Measurements from ENCODE around the gene ACLY. TPM values are rescaled to one million over a fixed set of nuclear protein-coding genes. Genes with fewer than 3 reads are reported as not detected.

ACLY gene
- total RNA-seq, 2 experiments from 2014 or later = 102 to 222 TPM

DNA sequence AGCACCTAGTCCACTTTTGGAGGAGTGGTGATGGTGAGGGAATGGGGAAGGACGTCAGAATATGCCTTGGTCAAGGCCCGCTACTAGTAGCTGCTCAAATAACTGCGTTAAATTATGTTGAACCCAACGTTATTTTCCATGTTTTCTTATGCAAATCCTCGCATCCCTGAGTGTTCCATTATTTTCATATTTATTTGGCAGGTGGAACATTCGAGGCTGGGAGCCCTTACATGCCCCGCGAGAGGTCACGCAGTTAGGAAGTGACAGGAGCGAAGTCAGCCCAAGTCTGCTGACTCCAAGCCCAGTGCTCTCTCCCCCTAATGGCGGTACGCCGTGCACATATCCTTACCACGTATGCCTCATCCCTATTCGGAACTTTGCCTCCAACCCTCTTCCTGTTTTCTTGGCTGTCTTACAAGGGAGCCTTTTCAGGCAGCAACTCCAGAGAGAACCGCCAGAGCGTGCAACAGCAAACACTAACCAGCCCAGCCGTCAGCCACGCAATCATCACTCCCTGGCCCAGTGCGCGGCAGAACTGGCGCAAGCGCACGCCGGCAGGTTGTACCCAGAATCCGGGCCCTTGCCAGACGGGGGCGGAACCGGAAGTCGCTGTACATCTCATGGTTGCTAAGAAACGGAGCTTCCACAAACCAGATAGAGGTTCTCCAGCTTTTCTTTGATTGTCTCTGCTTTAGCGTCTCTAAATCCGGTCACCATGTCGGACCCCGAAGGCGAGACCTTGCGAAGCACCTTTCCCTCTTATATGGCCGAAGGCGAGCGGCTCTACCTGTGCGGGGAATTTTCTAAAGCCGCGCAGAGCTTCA lies 11.5 kb upstream of the ACLY start, which contains the start of gene ODAD4:
ODAD4 (plus strand) TSS at position 609 of the 824 bp plus-strand sequence; CDS start at position 716, 107 bp downstream.
- Histone ChIP-seq H3K9me2 (ENCODE audit: insufficient read depth, low read length) (no peaks in the 10 kb centered on the region), H2AFZ (ENCODE audit: low read length) (peak within 1 kb of the TSS; percentile 82), H3K4me2 (ENCODE audit: low read length) (peak within 1 kb of the TSS; percentile 91), H3K79me2 (ENCODE audit: insufficient read depth, low read depth, low read length) (peaks cover 7% of the 10 kb centered on the region; the same call in 1 of the 2 replicates), H4K20me1 (ENCODE audit: insufficient read depth, low read length) (no peaks in the 10 kb centered on the region), H3K4me3 (ENCODE audit: low read depth, low read length, poor library complexity, severe bottlenecking) (peak within 1 kb of the TSS; percentile 71), H3K36me3 (ENCODE audit: insufficient read depth, low read length) (no peaks in the 10 kb centered on the region), H3K9me3 (ENCODE audit: low read length) (no peaks in the 10 kb centered on the region), H3K4me1 (ENCODE audit: insufficient read depth, low read length, poor library complexity, severe bottlenecking) (peaks cover 21% of the 10 kb centered on the region), H3K27ac (ENCODE audit: low read depth, low read length, poor library complexity, severe bottlenecking) (peak within 1 kb of the TSS; percentile 34)
- BruUV-seq (replicated peaks) = TSS peak; percentile 98
- intact Hi-C loops (cut with micrococcal nuclease; ENCODE audit: unreplicated experiment) = no loop called here
- peak; percentile 95 for DNase-seq (ENCODE audit: low spot score)
- ChIA-PET CTCF (ENCODE audit: unreplicated experiment) (interaction anchor here (0.6 to 1.1 kb wide), 2 partner anchors 32 to 183 kb away, joined by 3 to 4 read pairs; no protein-coding TSS in a partner anchor), POLR2A (interaction anchor here (0.8 to 1.3 kb wide), 3 partner anchors 9 to 41 kb away, joined by 3 to 4 read pairs (median 3); no protein-coding TSS in a partner anchor)
- no peak for TF ChIP-seq EZH2phosphoT487 (IDR thresholded peaks at IDR 0.05; ENCODE audit: borderline replicate concordance, low read depth, low read length)
- TF ChIP-seq, protein P1, sequence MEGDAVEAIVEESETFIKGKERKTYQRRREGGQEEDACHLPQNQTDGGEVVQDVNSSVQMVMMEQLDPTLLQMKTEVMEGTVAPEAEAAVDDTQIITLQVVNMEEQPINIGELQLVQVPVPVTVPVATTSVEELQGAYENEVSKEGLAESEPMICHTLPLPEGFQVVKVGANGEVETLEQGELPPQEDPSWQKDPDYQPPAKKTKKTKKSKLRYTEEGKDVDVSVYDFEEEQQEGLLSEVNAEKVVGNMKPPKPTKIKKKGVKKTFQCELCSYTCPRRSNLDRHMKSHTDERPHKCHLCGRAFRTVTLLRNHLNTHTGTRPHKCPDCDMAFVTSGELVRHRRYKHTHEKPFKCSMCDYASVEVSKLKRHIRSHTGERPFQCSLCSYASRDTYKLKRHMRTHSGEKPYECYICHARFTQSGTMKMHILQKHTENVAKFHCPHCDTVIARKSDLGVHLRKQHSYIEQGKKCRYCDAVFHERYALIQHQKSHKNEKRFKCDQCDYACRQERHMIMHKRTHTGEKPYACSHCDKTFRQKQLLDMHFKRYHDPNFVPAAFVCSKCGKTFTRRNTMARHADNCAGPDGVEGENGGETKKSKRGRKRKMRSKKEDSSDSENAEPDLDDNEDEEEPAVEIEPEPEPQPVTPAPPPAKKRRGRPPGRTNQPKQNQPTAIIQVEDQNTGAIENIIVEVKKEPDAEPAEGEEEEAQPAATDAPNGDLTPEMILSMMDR (conservative IDR thresholded peaks at IDR 0.05; ENCODE audit: low read length) = peak; percentile 52; the same call in 1 of the 2 replicates

DNA sequence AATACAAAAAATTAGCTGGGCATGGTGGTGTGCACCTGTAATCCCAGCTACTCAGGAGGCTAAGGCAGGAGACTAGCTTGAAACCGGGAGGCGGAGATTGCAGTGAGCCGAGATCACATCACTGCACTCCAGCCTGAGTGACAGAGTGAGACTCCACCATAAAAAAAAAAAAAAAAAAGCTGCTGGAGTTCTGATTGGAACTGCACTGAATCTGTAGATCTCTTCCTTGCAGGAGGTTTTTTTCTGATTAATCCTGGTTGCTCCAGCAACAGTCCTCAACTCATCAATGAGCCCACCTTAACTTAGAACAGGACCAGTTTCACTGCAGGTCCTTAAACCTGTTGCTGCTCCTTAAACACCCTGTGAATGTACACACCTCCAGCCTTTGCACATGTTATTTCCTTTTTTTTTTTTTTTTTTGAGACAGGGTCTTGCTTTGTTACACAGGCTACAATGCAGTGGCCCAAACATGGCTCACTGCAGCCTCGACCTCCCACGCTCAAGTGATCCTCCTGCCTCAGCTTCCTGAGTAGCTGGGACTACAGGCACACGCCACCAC lies 10.0 kb upstream of the ACLY start:
- intact Hi-C loops (cut with micrococcal nuclease; ENCODE audit: unreplicated experiment) = no loop called here
- H3K9me2 ChIP-seq (ENCODE audit: insufficient read depth, low read length) = no peaks in the 10 kb centered on the region
- no peak overlapping the region for H2AFZ ChIP-seq (ENCODE audit: low read length)
- H3K4me2 ChIP-seq (ENCODE audit: low read length) = peak overlapping the region; percentile 91; the same call in 1 of the 2 replicates
- peaks cover 7% of the 10 kb centered on the region; the same call in 1 of the 2 replicates for H3K79me2 ChIP-seq (ENCODE audit: insufficient read depth, low read depth, low read length)
- H3K27ac ChIP-seq (ENCODE audit: low read depth, low read length, poor library complexity, severe bottlenecking) = no peak overlapping the region
- POLR2A ChIA-PET = interaction anchor here (0.6 to 1.4 kb wide), 2 partner anchors 10 to 105 kb away, joined by 3 to 4 read pairs; partner anchors contain the start of gene ACLY
- CTCF ChIA-PET (ENCODE audit: unreplicated experiment) = no interaction called here
- no peak for DNase-seq (ENCODE audit: low spot score)
- no peaks in the 10 kb centered on the region for H3K36me3 ChIP-seq (ENCODE audit: insufficient read depth, low read length)
- no peak for TF ChIP-seq EZH2phosphoT487 (IDR thresholded peaks at IDR 0.05; ENCODE audit: borderline replicate concordance, low read depth, low read length)
- TF ChIP-seq, protein P1 (conservative IDR thresholded peaks at IDR 0.05; ENCODE audit: low read length) = no peak
- peak overlapping the region; percentile 71 for H3K4me3 ChIP-seq (ENCODE audit: low read depth, low read length, poor library complexity, severe bottlenecking)
- no peaks in the 10 kb centered on the region for H3K9me3 ChIP-seq (ENCODE audit: low read length)
- H4K20me1 ChIP-seq (ENCODE audit: insufficient read depth, low read length) = no peaks in the 10 kb centered on the region
- no TSS peak for BruUV-seq (replicated peaks)
- H3K4me1 ChIP-seq (ENCODE audit: insufficient read depth, low read length, poor library complexity, severe bottlenecking) = peaks cover 21% of the 10 kb centered on the region
